Posterior vena cava (tissue), 2 donors: Measurements from ENCODE around the gene DCST1. TPM values are rescaled to one million over a fixed set of nuclear protein-coding genes. Genes with fewer than 3 reads are reported as not detected.

Source experiments
- DNase-seq: peaks from one replicate; pipeline ENCODE4 v3.0.0-alpha.2; 2020; ENCODE audit warnings: low spot score
- intact Hi-C, 2 donors: fragments of 100-400 bp; cut with DNase I; formaldehyde crosslinking; loops; one replicate each; pipeline versions ENCODE4 v1.14.1 to v1.14.2; 2022 to 2023
- total RNA-seq, 2 donors: library from RNA; stranded (reverse); fragmentation: NEBNext Ultra II Directional; extraction: Animal tissue kit (Norgen Biotek cat#: 25700); gene quantifications; one replicate each; pipeline ENCODE4 v1.2.1, GENCODE V29; 2021
- donor health status: DM: yes; HTN: yes; CAD: no.
- donor health status: DM: yes; HTN: yes; CAD: no.

DCST1 gene
- total RNA-seq, 2 donors from 2014 or later = not detected

GRCh38 chr1:155092131-155092530 is 58.5 kb downstream of the DCST1 start:
- intact Hi-C loops = loop anchor here (1.0 to 5.0 kb wide), 4 partner anchors 35 to 75 kb away; partner anchors contain the start of gene EFNA1 (in 1 of the 2)
- no peak for DNase-seq

GRCh38 chr1:155092641-155093040 is 59.0 kb downstream of the DCST1 start:
- DNase-seq = no peak
- intact Hi-C loops = loop anchor here (1.0 to 5.0 kb wide), 4 partner anchors 35 to 75 kb away; partner anchors contain the start of gene EFNA1 (in 1 of the 2)

GRCh38 chr1:155093911-155094621 is 60.4 kb downstream of the DCST1 start:
- DNase-seq = no peak
- intact Hi-C loops = loop anchor here (2.0 to 5.0 kb wide), 3 partner anchors 33 to 73 kb away; partner anchors contain the start of gene EFNA1 (in 1 of the 2)

GRCh38 chr1:155094622-155094948 is 61.0 kb downstream of the DCST1 start:
- intact Hi-C loops = loop anchor here (5.0 kb wide), 2 partner anchors 33 to 73 kb away; partner anchors contain the start of gene EFNA1 (in 1 of the 2)
- DNase-seq = no peak

- no peak for DNase-seq
- intact Hi-C loops = loop anchor here in 1 of 2 donors (5.0 kb wide), 1 partner anchor 1012 kb away; no protein-coding TSS in a partner anchor
Observed at GRCh38 chr1:155099331-155099730, 65.7 kb downstream of the DCST1 start.

Other genes starting within 250 kb of the DCST1 start
- gene KCNN3, start 163.5 kb upstream of the DCST1 start, total RNA-seq = 1 to 10 TPM; 1.9 to 2.0 TPM
- gene PMVK, start 97.1 kb upstream of the DCST1 start, total RNA-seq = 10 to 100 TPM; 26.5 to 31.5 TPM
- 100 to 1,000 TPM in 1 of 2 donors, 10 to 100 TPM in 1; 95.3 to 138 TPM for gene PBXIP1, start 77.7 kb upstream of the DCST1 start, total RNA-seq
- gene PYGO2, start 72.0 kb upstream of the DCST1 start, total RNA-seq = 10 to 100 TPM; 17.0 to 19.2 TPM
- gene SHC1, start 63.1 kb upstream of the DCST1 start, total RNA-seq = 100 to 1,000 TPM; 135 to 149 TPM
- gene CKS1B, start 59.1 kb upstream of the DCST1 start, total RNA-seq = 10 to 100 TPM; 22.5 to 23.4 TPM
- 10 to 100 TPM; 18.3 to 21.6 TPM for gene FLAD1, start 50.5 kb upstream of the DCST1 start, total RNA-seq
- not detected for gene LENEP, start 40.2 kb upstream of the DCST1 start, total RNA-seq
- gene ZBTB7B, start 31.0 kb upstream of the DCST1 start, total RNA-seq = 10 to 100 TPM; 50.5 to 72.8 TPM
- 1 to 10 TPM in 1 of 2 donors, under 1 TPM in 1; 0.48 to 1.1 TPM for gene DCST2, start within 50 bp of the DCST1 start, total RNA-seq
- 100 to 1,000 TPM; 146 to 178 TPM for gene ADAM15, start 17.5 kb downstream of the DCST1 start, total RNA-seq
- gene EFNA4, start 29.9 kb downstream of the DCST1 start, total RNA-seq = 1 to 10 TPM; 2.0 to 2.6 TPM
- 1 to 10 TPM; 2.0 TPM for gene EFNA3, start 45.0 kb downstream of the DCST1 start, total RNA-seq
- gene EFNA1, start 94.1 kb downstream of the DCST1 start, total RNA-seq = 10 to 100 TPM; 12.6 to 13.2 TPM
- 10 to 100 TPM; 24.5 TPM for gene SLC50A1, start 102.0 kb downstream of the DCST1 start, total RNA-seq
- gene DPM3, start 106.7 kb downstream of the DCST1 start, total RNA-seq = 10 to 100 TPM; 53.1 to 75.2 TPM
- 100 to 1,000 TPM; 145 to 146 TPM for gene KRTCAP2, start 139.5 kb downstream of the DCST1 start, total RNA-seq
- 1 to 10 TPM; 1.3 to 2.1 TPM for gene TRIM46, start 140.0 kb downstream of the DCST1 start, total RNA-seq
- gene THBS3, start 174.1 kb downstream of the DCST1 start, total RNA-seq = 10 to 100 TPM; 46.3 to 96.6 TPM
- gene MTX1, start 174.9 kb downstream of the DCST1 start, total RNA-seq = 10 to 100 TPM; 20.9 to 26.8 TPM
- gene ENTREP3, start 221.7 kb downstream of the DCST1 start, total RNA-seq = 10 to 100 TPM; 21.3 to 25.3 TPM
- 10 to 100 TPM; 34.7 to 37.3 TPM for gene SCAMP3, start 228.5 kb downstream of the DCST1 start, total RNA-seq
- gene CLK2, start 239.7 kb downstream of the DCST1 start, total RNA-seq = 10 to 100 TPM; 31.2 to 32.3 TPM
- gene HCN3, start 243.6 kb downstream of the DCST1 start, total RNA-seq = 1 to 10 TPM; 1.4 to 1.5 TPM